WTC11 (cell line): ENCODE measurements around the gene OSBPL10. TPM values are rescaled to one million over a fixed set of nuclear protein-coding genes. Genes with fewer than 3 reads are reported as not detected.
A peak's percentile ranks its signal among the peaks of the same experiment; 100 is the strongest.

Source experiments
- ATAC-seq: fragments of 200-7000 bp; cut with Tn5 transposase; 2 replicates; pipeline ENCODE4 v1.10.0; 2021; ENCODE audit warnings: mild to moderate bottlenecking, moderate library complexity
- CTCF ChIA-PET: fragments of 300-600 bp; sonication (Branson Sonifier 250); formaldehyde crosslinking; loops from one replicate; lab custom pipeline; 2021; ENCODE audit warnings: antibody characterized with exemption; lab: Charles Lee
- POLR2A ChIA-PET: fragments of 350-600 bp; sonication (Branson Sonifier 250); formaldehyde crosslinking; loops from one replicate; lab custom pipeline; 2021; ENCODE audit warnings: antibody characterized with exemption; lab: Charles Lee
- DNase-seq: peaks from one replicate; pipeline ENCODE4 v3.0.0; 2021; ENCODE audit warnings: low spot score
- H3K27ac Mint-ChIP-seq: 2 replicates; pipeline ENCODE4 v1.8.0; 2021; ENCODE audit warnings: mixed read lengths
- H3K27me3 Mint-ChIP-seq: 2 replicates; pipeline ENCODE4 v1.8.0; 2021; ENCODE audit warnings: low read depth, mild to moderate bottlenecking, moderate library complexity, mixed read lengths
- H3K36me3 Mint-ChIP-seq: 2 replicates; pipeline ENCODE4 v1.8.0; 2021; ENCODE audit warnings: mixed read lengths
- H3K4me1 Mint-ChIP-seq: 2 replicates; pipeline ENCODE4 v1.8.0; 2022; ENCODE audit warnings: mixed read lengths
- H3K4me3 Mint-ChIP-seq: 2 replicates; pipeline ENCODE4 v1.8.0; 2021; ENCODE audit warnings: mild to moderate bottlenecking, moderate library complexity, mixed read lengths
- H3K9me3 Mint-ChIP-seq: 2 replicates; pipeline ENCODE4 v1.8.0; 2021; ENCODE audit warnings: mixed read lengths
- ATF6 ChIP-seq: sonication (generic); formaldehyde crosslinking; IDR thresholded peaks from 2 replicates; pipeline ENCODE4 v1.8.1; 2023; ENCODE audit warnings: mild to moderate bottlenecking, missing genetic modification reagents
- CREM ChIP-seq: sonication (generic); formaldehyde crosslinking; IDR thresholded peaks from 2 replicates; pipeline ENCODE4 v1.8.1; 2022; ENCODE audit warnings: mild to moderate bottlenecking, missing genetic modification reagents, moderate library complexity
- GABPB1 ChIP-seq: sonication (generic); formaldehyde crosslinking; IDR thresholded peaks from 2 replicates; pipeline ENCODE4 v1.8.1; 2023; ENCODE audit warnings: mild to moderate bottlenecking, missing genetic modification reagents
- GTF2I ChIP-seq: fragments of 250-450 bp; sonication (Bioruptor Pico); conservative IDR thresholded peaks from 2 replicates; pipeline ENCODE4 v1.4.0; 2021; ENCODE audit warnings: mild to moderate bottlenecking
- JAZF1 ChIP-seq: fragments of 250-450 bp; sonication (Bioruptor Pico); IDR thresholded peaks from 2 replicates; pipeline ENCODE4 v1.9.0; 2021; ENCODE audit warnings: moderate library complexity, mild to moderate bottlenecking, inconsistent platforms
- MYBL2 ChIP-seq: sonication (generic); formaldehyde crosslinking; IDR thresholded peaks from 2 replicates; pipeline ENCODE4 v1.8.1; 2023; ENCODE audit warnings: mild to moderate bottlenecking, moderate library complexity, missing genetic modification reagents
- NR1H2 ChIP-seq: sonication (generic); formaldehyde crosslinking; IDR thresholded peaks from 2 replicates; pipeline ENCODE4 v1.9.0; 2021; ENCODE audit warnings: mild to moderate bottlenecking, moderate library complexity, missing genetic modification reagents
- NR3C1 ChIP-seq: sonication (generic); formaldehyde crosslinking; conservative IDR thresholded peaks from 2 replicates; pipeline ENCODE4 v1.8.1; 2023; ENCODE audit warnings: low read depth, mild to moderate bottlenecking, missing genetic modification reagents
- SOX15 ChIP-seq: fragments of 250-450 bp; sonication (Bioruptor Pico); IDR thresholded peaks from 2 replicates; pipeline ENCODE4 v1.9.0; 2021; ENCODE audit warnings: mild to moderate bottlenecking
- TCF7 ChIP-seq: sonication (generic); formaldehyde crosslinking; IDR thresholded peaks from 2 replicates; pipeline ENCODE4 v1.8.0; 2022; ENCODE audit warnings: mild to moderate bottlenecking, low read depth, missing genetic modification reagents, moderate library complexity
- TP53 ChIP-seq: sonication (generic); formaldehyde crosslinking; IDR thresholded peaks from 2 replicates; pipeline ENCODE4 v1.8.1; 2023; ENCODE audit warnings: mild to moderate bottlenecking, missing genetic modification reagents
- ZNF317 ChIP-seq: sonication (generic); formaldehyde crosslinking; IDR thresholded peaks from 2 replicates; pipeline ENCODE4 v1.8.1; 2023; ENCODE audit warnings: low read depth, mild to moderate bottlenecking, moderate library complexity, missing genetic modification reagents, borderline replicate concordance
- total RNA-seq: library from RNA; stranded (reverse); gene quantifications from 3 replicates; pipeline ENCODE4 v1.2.3, GENCODE V29; 2021
- TF ChIP-seq, protein P1 (sequence below): sonication (generic); formaldehyde crosslinking; IDR thresholded peaks from 2 replicates; pipeline ENCODE4 v1.8.0; 2022; ENCODE audit warnings: missing genetic modification reagents
- TF ChIP-seq, protein P2 (sequence below): sonication (generic); formaldehyde crosslinking; IDR thresholded peaks from 2 replicates; pipeline ENCODE4 v1.8.1; 2022; ENCODE audit warnings: low read depth, missing genetic modification reagents, borderline replicate concordance
- TF ChIP-seq, protein P3 (sequence below): sonication (generic); formaldehyde crosslinking; IDR thresholded peaks from 2 replicates; pipeline ENCODE4 v1.8.1; 2022; ENCODE audit warnings: mild to moderate bottlenecking, missing genetic modification reagents, moderate library complexity, borderline replicate concordance
- TF ChIP-seq, protein P4 (sequence below): sonication (generic); formaldehyde crosslinking; IDR thresholded peaks from 2 replicates; pipeline ENCODE4 v1.8.1; 2023; ENCODE audit warnings: mild to moderate bottlenecking, missing genetic modification reagents, borderline replicate concordance

The OSBPL10 gene
- total RNA-seq, 1 experiment from 2014 or later: 84.1 TPM

GRCh38 chr3:31966978-31967591 is 14.0 kb downstream of the OSBPL10 start (continued):
- TF ChIP-seq, protein P1, sequence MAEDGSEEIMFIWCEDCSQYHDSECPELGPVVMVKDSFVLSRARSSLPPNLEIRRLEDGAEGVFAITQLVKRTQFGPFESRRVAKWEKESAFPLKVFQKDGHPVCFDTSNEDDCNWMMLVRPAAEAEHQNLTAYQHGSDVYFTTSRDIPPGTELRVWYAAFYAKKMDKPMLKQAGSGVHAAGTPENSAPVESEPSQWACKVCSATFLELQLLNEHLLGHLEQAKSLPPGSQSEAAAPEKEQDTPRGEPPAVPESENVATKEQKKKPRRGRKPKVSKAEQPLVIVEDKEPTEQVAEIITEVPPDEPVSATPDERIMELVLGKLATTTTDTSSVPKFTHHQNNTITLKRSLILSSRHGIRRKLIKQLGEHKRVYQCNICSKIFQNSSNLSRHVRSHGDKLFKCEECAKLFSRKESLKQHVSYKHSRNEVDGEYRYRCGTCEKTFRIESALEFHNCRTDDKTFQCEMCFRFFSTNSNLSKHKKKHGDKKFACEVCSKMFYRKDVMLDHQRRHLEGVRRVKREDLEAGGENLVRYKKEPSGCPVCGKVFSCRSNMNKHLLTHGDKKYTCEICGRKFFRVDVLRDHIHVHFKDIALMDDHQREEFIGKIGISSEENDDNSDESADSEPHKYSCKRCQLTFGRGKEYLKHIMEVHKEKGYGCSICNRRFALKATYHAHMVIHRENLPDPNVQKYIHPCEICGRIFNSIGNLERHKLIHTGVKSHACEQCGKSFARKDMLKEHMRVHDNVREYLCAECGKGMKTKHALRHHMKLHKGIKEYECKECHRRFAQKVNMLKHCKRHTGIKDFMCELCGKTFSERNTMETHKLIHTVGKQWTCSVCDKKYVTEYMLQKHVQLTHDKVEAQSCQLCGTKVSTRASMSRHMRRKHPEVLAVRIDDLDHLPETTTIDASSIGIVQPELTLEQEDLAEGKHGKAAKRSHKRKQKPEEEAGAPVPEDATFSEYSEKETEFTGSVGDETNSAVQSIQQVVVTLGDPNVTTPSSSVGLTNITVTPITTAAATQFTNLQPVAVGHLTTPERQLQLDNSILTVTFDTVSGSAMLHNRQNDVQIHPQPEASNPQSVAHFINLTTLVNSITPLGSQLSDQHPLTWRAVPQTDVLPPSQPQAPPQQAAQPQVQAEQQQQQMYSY (CRISPR knock-in tag): peak; percentile 64
- TF ChIP-seq, protein P2, sequence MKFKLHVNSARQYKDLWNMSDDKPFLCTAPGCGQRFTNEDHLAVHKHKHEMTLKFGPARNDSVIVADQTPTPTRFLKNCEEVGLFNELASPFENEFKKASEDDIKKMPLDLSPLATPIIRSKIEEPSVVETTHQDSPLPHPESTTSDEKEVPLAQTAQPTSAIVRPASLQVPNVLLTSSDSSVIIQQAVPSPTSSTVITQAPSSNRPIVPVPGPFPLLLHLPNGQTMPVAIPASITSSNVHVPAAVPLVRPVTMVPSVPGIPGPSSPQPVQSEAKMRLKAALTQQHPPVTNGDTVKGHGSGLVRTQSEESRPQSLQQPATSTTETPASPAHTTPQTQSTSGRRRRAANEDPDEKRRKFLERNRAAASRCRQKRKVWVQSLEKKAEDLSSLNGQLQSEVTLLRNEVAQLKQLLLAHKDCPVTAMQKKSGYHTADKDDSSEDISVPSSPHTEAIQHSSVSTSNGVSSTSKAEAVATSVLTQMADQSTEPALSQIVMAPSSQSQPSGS (CRISPR knock-in tag): no peak

DNA sequence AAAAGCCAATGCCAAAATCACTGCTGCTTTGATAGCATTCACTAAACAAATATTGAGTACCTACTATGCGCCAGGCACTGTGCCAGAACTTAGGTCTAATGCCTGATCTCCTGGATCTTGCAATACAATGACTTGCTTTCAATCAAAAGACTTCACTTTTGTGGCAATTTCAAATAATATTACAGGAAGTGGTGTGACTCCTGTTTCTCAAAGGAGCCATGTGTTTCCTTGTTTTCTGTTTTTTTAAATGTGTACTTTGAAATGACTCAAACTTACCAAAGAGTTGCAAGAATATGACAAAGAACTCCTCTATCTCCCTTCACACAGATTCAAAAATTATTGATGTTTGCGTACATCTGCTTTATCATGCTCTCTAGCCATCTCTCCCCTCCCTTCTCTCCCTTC is 18.3 kb downstream of the OSBPL10 start:
- Mint-ChIP-seq H3K9me3 (no peaks in the 10 kb centered on the region), H3K4me3 (no peak overlapping the region), H3K36me3 (peaks cover 4% of the 10 kb centered on the region; the same call in 1 of the 2 replicates), H3K27ac (peak overlapping the region; percentile 91), H3K27me3 (no peaks in the 10 kb centered on the region), H3K4me1 (peaks cover 70% of the 10 kb centered on the region)
- DNase-seq: no peak
- POLR2A ChIA-PET: no interaction called here
- ATAC-seq: no peak
- TF ChIP-seq GTF2I (CRISPR knock-in tag): no peak
- no peak for TF ChIP-seq SOX15 (CRISPR knock-in tag)
- TF ChIP-seq NR3C1: no peak
- TF ChIP-seq, protein P3, sequence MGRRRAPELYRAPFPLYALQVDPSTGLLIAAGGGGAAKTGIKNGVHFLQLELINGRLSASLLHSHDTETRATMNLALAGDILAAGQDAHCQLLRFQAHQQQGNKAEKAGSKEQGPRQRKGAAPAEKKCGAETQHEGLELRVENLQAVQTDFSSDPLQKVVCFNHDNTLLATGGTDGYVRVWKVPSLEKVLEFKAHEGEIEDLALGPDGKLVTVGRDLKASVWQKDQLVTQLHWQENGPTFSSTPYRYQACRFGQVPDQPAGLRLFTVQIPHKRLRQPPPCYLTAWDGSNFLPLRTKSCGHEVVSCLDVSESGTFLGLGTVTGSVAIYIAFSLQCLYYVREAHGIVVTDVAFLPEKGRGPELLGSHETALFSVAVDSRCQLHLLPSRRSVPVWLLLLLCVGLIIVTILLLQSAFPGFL (CRISPR knock-in tag): no peak
- TF ChIP-seq TCF7 (CRISPR knock-in tag): no peak
- TF ChIP-seq NR1H2: no peak
- TF ChIP-seq TP53 (CRISPR knock-in tag): no peak
- no peak for TF ChIP-seq ATF6 (CRISPR knock-in tag)
- TF ChIP-seq, protein P4, sequence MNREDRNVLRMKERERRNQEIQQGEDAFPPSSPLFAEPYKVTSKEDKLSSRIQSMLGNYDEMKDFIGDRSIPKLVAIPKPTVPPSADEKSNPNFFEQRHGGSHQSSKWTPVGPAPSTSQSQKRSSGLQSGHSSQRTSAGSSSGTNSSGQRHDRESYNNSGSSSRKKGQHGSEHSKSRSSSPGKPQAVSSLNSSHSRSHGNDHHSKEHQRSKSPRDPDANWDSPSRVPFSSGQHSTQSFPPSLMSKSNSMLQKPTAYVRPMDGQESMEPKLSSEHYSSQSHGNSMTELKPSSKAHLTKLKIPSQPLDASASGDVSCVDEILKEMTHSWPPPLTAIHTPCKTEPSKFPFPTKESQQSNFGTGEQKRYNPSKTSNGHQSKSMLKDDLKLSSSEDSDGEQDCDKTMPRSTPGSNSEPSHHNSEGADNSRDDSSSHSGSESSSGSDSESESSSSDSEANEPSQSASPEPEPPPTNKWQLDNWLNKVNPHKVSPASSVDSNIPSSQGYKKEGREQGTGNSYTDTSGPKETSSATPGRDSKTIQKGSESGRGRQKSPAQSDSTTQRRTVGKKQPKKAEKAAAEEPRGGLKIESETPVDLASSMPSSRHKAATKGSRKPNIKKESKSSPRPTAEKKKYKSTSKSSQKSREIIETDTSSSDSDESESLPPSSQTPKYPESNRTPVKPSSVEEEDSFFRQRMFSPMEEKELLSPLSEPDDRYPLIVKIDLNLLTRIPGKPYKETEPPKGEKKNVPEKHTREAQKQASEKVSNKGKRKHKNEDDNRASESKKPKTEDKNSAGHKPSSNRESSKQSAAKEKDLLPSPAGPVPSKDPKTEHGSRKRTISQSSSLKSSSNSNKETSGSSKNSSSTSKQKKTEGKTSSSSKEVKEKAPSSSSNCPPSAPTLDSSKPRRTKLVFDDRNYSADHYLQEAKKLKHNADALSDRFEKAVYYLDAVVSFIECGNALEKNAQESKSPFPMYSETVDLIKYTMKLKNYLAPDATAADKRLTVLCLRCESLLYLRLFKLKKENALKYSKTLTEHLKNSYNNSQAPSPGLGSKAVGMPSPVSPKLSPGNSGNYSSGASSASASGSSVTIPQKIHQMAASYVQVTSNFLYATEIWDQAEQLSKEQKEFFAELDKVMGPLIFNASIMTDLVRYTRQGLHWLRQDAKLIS: no peak
- TF ChIP-seq CREM: no peak
- no peak for TF ChIP-seq JAZF1 (CRISPR knock-in tag)
- no peak for TF ChIP-seq MYBL2 (CRISPR knock-in tag)
- no peak for TF ChIP-seq ZNF317
- TF ChIP-seq GABPB1 (CRISPR knock-in tag): no peak
- CTCF ChIA-PET: no interaction called here
